ENCODE measurements around the gene TP53RK.

Gene TP53RK

DNA sequence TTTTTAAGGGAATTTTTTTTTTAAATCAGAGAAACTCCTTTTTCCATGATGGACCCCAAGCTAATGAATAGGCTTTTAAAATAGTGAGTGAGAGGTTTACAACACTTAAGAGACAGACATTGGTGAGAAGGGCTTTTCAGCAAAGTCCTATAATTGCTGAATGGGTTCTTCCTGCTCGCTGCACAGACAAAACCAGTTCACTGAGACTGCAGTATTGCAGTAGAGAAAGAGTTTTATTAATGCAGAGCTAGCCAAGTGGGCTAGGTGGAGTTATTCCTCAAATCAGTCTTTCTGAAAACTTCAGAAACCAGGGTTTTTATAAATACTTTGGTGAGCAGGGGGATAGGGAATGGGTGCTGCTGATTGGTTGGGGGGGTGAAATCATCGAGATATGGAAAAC, 17.0 kb upstream of the TP53RK start:
- no peak for DNase-seq (ENCODE audit: low spot score)

DNA sequence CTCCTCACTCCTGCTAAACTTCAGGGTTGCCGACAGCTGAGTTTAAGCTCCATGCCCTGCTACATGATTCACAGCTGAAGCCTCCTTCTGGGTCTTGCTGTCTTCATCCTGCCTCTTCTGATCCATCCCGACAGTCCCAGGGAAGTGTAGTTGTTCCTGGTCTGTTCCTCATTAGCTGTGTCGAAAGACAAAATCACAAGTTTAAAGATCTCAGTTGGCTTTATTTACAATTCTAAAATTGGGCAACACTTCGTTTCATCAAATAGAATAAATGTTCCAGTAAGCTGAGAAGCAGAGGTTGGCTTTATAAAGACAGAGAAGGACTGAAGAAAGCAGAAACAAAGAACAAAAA, 16.1 kb upstream of the TP53RK start:
- DNase-seq (ENCODE audit: low spot score): no peak

DNA sequence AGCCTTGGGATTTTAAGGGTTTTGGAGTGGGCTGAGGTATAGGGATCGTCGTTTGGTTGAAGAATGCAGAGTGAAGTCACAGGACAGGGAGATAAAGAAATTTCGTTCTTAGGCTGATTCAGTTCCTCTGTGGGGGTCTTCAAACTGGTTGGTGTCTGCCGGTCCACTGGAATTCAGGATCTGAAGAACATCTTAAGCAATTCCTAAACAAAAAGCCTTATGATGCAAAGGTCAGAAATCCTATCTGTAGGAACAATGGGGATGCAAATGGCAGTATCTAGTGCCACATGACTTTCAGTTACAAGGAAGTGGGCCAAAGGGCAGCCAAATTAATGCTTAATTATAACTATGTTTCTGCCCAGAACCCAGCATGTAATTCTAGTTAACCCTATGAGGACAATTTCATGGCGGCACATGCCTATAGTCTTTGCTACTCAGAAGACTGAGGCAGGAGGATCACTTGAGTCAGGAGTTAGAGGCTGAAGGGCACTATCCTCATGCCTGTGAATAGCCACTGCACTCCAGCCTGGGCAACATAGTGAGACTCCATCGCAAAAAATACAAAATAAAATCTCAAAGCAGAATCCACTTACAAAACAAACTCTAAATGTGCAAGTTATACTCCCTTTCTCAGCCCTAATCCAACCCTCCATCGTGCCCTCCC, 15.6 kb upstream of the TP53RK start:
- no peak for DNase-seq (ENCODE audit: low spot score)

DNA sequence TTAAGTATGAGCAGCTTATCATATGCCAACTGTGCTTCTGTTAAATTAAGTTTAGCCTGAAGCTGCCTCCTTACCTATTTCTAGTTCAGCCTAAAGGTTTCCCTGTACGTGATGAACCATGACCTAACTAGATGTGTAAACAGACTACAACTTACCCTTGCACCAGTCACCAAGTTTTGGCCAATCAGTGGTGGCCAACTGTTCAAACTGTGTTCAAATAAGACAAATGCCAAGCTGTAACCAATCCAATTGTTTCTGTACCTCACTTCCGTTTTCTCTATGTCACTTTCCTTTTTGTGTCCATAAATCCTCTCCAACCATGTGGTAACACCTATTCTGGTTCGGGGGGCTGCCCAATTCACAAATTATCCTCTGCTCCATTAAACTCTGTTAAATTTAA, 14.2 kb upstream of the TP53RK start:
- no peak for DNase-seq (ENCODE audit: low spot score)

DNA sequence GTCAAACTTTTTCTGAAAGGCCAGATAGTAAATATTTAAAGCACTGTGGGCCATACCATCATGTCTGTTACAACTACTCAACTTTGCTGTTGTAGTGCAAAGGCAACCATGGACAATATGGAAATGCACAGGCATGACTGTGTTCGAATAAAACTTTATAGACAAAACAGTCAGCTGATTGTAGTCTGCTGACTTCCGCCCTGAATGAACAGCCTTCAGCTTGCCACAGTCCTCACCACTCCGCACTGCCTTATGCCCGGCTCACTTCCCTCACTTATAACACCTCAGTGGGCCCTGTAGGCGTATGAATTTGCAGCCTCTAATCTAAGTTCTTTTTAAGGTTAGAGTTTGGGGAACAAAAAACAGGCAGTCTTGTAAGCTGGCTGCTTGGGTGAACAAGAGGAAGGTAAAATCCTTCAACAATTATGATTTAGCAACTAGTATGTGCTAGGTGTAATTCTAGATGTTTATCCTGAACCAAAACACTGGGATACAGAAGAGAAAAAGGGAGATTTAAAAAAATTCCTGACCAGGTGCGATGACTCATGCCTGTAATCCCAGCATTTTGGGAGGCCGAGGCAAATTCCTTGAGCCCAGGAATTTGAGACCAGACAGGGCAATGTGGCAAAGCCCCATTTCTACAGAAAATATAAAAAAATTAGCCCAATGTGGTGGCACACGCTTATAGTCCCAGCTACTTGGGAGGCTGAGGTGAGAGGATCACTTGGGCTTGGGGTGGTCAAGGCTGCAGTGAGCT, 13.4 kb upstream of the TP53RK start:
- no peak for DNase-seq (ENCODE audit: low spot score)

DNA sequence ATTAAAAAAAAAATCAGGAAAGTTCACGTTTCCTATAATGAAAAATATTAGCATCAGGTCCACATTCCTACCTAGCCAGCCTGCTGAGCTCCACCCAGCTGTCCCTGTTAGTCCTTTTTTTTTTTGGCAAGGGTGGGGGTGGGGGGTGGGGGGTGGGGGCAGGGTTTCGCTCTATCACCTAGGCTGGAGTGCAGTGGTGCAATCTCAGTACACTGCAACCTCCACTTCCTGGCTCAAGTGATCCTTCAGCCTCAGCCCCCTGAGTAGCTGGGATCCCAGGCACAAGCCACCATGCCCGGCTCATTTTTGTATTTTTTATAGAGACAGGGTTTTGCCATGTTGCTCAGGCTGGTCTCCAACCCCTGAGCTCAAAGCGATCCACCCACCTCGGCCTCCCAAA, 12.7 kb upstream of the TP53RK start:
- no peak for DNase-seq (ENCODE audit: low spot score)

DNA sequence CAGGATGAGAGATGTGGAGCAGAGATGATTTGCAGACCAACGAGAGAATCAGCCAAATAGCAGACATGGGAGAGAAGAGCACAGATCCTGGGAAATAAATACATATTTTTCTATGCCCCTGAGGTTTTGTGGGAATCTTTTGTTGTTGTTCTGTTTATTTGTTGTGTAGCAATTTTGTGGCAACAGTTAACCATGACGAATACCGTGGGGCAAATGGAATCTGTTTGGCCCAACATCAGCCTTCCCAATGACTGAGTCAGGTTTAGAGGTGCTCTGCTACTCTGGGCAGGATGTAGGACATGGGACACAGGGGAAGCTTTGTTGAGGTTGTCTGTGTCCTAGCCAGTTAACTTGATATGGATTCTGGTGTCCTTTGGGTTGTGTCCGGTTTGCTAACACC, 12.3 kb upstream of the TP53RK start:
- DNase-seq (ENCODE audit: low spot score): no peak

DNA sequence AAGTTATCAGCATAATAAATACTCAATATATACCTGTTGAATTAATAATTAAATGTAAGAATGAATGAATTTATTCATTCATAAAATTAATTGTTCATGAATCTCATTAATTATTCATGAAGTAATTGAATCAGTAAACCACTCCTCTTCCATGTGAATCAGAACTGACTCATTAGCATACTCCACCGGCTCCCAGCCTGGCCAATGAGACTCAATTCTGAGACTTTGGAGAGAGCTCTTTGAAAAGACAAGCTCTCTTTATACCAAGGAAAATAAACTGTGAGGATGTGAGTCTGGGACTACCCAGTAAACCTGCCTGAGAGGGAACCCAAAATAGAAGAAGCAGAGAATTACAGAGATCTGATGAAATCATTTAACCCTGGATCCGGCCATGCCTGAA, 11.8 kb upstream of the TP53RK start:
- DNase-seq (ENCODE audit: low spot score): no peak

DNA sequence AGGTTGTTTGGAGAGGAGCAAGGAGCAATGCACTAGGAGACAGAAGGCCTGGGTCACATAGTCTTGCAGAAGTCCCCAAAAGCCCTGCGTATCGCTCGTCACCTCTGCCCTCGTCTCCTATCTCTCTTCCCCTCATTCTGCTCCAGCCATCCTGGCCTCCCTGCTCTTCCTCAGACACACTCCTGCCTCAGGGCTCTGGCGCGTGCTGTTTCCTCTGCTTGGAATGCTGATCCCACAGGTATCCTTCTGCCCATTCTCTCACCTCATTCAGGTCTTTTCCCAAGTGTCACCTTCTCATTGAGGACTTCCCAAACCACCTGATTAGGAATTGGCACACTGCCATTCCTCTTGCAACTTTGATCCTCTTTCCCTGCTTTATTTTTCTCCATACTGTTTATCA, 11.2 kb upstream of the TP53RK start:
- no peak for DNase-seq (ENCODE audit: low spot score)

DNA sequence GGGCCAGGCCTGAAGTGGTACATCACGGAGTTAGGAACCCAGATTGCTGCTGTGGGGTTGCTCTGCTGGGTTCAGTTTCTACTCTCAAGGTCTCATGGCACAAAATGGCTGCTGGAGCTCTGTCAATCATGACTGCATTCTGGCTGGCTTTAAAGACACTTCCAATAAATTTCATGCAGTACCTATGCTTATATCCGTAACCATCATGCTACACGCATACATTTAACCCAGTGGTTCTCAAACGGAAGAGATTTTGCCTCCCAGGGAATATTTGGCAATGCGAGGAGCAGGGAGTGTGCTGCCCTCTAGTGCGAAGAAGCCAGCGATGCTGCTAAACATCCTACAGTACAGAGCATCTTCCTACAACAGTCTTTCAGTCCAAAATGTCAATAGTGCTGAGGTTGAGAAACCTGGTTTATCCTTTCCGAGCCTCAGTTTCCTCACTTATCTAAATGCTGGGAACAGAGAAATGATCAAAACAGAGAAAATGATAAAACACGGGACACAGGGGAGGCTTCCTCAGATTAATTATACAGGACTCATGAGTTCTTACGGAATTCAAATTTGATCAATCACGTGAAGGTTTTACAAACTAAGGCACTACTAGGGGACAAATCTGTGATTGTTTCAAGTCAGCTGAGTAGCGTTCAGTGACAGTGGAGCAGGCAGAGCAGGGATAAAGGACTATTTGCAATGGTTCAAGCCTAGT, 10.6 kb upstream of the TP53RK start:
- DNase-seq (ENCODE audit: low spot score): peak; percentile 48

DNA sequence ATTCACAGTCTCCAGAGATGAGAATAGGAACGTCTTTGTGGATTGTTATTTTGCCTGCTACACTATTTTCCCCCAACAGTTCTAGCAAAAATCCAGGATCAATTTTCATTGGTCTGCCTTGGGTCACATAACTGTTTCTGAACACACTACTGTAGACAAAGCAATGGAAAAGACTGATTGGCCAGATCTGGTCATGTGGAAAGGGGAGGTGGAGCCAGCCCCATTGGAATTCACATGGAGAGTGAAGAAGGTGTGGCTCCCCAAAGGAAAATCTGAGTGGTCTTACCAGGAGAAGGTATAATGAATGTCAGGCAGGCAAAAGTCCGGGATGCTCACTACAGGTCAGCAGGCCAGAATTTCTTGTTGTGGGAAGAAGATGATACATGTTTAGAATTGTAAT, 9.5 kb upstream of the TP53RK start:
- no peak for DNase-seq (ENCODE audit: low spot score)

DNA sequence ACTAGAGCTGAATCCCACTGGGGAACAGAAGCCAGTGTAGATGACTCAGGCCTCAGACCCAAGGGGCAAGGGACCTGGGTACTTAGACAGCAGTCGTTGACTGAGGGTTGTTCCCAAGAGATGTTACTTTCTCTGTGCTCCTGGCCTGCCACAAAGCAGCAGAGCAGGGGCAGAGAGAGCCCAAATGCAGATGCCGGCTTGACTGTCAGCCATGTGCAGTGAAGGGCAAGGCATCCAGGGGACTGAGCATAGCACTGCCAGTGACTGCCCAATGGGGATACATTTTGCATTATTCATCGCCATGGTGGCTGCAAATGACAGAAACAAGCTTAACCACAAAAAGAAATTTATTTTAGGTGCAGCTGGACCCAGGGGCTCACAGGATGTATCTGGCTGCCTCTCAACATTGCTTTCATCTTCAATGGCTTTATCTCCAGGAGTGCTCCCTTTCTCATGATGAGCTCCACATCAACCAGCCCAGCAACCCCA, 7.6 kb upstream of the TP53RK start:
- no peak for DNase-seq (ENCODE audit: low spot score)

DNA sequence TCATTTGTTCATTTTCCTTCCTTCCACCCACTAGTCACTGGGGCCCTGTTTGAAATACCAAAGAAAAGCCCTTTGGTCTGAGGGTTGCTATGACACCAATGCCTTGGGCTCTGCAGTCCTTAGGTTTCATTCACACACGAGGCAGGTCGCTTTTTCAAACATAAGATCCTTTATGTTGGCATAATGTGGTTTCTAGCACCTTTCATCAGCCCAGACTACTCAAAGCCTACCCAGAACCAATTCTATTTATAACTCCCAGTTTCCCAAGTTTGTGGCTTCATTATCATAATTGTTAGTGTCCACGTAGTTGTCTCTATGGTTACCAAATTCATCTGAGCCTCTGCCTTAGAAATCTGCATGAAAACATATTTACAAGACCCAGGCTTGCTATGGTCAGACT, 6.6 kb upstream of the TP53RK start:
- DNase-seq (ENCODE audit: low spot score): no peak

DNA sequence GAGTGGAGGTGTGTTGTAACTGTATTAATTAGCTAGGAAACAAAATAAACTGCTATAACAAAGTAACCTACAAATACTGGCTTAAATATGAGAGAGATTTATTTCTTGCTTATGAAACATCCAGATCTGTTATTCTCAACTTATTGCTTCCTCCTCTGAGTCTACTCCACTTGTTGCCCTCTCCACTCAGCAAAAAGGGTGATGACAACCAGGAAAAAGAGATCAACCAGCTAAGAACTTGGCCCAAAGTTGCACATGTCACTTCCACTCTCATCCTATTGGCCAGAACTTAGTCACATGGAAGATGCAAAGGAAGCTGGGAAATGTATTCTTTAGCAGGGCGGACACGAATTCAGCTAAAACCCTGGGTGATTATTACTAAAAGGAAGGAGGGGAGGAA, 5.2 kb upstream of the TP53RK start:
- no peak for DNase-seq (ENCODE audit: low spot score)

DNA sequence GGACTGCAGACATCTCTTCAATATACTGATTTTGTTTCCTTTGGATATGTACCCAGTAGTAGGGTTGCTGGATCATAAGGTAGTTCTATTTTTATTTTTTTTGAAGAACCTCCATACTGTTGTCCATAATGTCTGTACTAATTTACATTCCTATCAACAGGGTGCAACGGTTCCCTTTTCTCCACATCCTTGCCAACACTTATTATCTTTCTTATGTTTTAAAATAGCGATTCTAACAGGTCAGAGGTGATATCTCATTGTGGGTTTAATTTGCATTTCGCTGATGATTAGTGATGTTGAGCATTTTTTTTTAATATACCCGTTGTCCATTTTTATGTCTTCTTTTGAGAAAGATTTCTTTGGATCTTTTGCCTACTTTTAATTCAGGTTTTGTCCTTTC, 2.0 kb upstream of the TP53RK start:
- DNase-seq (ENCODE audit: low spot score): no peak

DNA sequence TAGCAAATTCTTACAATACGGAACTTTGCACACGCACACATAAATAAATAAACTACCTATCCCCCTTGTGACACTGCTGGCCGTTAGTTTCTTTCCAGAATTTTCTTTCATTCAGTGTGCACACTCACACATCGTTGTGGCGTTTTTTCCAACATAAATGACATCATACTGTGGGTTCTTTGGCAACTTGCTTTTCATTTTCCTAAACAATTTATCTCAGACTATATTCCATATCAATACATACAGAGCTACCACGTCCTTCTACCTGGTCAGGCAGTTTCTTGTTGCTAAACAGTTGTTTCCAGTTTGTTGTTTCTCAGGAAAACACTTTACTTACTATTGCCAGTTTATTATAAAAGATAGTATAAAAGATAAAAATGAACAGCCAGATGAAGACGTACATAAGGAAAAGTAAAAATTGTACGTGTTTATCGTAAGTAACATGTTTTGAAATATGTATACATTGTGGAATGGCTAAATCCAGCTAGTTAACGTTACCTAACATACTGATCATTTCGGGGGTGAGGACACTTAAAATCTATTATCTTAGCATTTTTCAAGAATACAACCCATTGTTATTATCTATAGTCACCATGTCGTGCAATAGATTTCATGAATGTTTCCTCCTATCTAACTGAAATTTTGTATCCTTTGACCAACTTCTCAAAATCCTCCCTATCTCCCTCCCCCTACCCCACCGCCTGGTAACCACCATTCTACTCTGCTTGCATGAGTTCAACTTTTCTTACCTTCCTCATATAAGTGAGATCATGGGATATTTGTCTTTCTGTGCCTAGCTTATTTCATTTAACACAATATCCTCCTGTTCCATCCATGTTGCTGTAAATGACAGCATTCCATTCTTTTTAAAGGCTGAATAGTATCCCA, 1.2 kb upstream of the TP53RK start:
- no peak for DNase-seq (ENCODE audit: low spot score)

DNA sequence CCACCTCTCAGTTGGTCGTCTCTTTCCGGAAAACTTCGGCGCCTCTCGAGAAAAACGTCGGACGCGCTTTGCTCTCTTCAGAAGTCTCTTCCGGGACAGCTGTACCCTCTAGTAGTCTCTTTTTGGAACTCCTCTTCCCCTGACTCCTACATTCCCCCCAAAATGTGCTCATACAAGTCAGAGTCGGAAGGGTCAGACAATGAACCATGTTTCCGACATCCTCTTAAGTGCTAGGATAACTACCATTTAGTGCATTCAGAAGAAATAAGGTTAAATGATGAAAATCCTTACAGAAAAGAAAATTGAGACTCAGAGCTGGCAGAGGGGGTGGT, 476 bp upstream of the TP53RK start:
- no peak for DNase-seq (ENCODE audit: low spot score)

DNA sequence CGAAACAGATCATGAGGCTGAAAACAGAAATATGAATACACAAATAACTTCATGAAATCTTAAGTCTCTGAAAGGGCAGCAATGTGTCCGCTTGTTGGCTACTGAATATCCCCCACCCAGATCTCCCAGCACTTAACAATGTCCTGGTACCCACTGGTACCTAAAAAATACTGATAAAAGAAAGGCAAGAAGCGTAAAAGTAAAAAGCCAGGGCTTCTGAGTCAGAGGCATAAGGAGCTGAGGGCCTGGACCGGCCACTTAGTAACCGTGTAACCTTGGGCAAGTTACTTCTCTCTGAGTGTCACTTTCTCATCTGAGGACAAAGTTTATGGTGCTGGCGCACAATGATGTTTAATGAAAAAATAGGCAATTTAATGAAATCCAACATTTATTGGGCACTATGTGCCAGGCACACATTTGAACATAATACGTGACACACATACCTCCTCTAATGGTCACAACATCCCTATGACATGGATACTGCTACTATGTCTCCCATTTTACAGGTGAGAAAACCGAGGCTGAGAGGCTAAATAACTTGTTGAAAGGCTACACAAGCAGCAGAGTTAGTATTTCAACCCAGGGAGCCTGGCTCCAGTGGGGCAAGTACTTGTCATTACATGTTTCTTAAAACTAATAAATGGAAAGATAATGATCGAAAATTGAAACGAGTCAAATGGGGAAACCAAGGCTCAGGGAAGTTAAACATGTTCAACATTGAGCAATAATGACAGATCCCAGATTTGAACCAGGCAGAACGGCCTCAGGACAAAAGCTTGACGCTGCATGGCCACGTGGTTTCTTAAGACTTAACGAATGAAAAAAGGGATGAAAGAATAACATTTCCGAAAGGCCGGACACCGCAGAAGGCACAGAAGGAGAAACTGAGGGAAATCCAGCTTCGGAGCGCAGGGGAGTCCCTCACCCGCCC, 828 bp downstream of the TP53RK start:
- no peak for DNase-seq (ENCODE audit: low spot score)

DNA sequence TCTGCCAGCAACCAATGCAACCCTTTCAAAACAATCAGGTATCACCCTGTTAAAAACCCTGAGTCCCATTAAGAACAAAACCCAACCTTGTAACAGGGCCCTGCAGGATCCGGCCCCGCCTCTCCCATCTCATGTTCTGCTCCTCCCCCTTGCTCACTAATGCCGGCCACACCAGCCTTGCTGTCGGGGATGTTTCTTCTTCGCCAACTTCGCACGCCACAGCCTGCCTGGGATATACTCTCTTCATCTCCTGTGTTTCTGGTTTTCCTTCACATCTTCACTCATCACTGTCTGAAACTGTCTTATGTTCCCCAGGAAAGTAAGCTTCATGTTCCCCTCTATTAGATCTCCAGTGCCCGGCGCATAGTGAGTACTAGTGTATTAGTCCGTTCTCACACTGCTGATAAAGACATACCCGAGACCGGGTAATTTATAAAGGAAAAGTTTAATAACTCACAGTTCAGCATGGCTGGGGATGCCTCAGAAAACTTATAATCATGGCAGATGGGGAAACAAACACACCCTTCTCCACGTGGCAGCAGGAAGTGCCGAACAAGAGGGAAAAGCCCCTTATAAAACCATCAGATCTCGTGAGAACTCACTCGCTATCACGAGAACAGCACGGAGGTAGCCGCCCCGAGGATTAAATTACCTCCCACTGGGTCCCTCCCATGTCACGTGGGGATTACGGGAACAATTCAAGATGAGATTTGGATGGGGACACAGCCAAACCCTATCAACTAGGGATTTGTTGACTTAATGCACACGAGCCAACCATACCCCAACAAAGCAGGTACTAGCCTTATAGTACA, 5.1 kb downstream of the TP53RK start:
- no peak for DNase-seq (ENCODE audit: low spot score)

DNA sequence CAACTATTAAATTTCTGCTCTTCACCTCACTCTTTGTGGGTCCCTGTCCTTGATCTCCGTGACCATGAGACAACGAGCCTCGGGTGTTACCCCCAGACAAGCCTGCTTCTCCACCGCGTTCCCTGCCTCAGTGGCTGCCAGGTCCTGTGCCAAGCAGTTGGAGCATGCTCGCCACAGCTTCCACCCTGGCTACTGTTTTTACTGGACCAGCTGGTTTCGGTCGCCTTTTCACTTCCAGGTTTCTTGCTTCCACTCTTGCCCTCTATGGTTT, 5.6 kb downstream of the TP53RK start:
- DNase-seq (ENCODE audit: low spot score): no peak

Data from HuH-7 (cell line).